GM12873 (cell line): ENCODE results near the gene EVL.
A peak's percentile ranks its signal among the peaks of the same experiment; 100 is the strongest.

Experiments used
- TF ChIP-seq, protein P1 (sequence below): IDR thresholded peaks from 2 replicates; pipeline ENCODE4 v1.5.1; 2012; ENCODE audit warnings: low read depth, mild to moderate bottlenecking, moderate library complexity, low read length, control low read depth; ENCODE audit not compliant: insufficient read depth; ENCODE audit errors: missing control alignments

Gene EVL

DNA sequence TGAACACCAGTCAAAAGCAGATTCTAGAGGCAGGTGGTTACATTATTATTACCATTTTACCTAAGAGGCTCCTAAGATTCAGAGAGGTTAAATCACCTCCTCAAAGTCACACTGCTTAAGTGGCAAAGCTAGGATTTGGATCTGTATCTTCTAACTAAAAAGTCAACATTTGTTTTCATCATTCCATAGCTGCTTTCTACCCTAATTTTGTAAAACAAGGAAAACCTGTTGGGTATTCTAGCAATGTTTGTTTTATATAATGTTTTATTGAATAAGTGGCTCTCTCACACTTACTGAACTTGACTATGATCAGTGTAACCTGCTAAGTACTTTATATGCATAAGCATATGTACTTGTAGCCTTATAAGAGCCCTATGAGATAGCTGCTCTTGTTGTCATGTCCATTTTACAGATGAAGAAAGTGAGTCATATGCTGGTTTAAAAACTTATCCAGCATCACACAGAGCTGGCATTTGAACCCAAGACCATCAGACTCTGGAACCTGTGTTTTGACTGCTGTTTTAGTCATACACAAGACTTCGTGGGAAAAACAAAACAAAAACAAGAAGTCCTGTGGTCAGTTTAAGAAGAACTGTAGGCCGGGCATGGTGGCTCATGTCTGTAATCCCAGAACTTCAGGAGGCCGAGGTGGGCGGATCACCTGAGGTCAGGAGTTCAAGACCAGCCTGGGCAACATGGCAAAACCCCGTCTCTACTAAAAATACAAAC, 31.7 kb upstream of the EVL start:
- TF ChIP-seq, protein P1, sequence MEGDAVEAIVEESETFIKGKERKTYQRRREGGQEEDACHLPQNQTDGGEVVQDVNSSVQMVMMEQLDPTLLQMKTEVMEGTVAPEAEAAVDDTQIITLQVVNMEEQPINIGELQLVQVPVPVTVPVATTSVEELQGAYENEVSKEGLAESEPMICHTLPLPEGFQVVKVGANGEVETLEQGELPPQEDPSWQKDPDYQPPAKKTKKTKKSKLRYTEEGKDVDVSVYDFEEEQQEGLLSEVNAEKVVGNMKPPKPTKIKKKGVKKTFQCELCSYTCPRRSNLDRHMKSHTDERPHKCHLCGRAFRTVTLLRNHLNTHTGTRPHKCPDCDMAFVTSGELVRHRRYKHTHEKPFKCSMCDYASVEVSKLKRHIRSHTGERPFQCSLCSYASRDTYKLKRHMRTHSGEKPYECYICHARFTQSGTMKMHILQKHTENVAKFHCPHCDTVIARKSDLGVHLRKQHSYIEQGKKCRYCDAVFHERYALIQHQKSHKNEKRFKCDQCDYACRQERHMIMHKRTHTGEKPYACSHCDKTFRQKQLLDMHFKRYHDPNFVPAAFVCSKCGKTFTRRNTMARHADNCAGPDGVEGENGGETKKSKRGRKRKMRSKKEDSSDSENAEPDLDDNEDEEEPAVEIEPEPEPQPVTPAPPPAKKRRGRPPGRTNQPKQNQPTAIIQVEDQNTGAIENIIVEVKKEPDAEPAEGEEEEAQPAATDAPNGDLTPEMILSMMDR, result no peak

DNA sequence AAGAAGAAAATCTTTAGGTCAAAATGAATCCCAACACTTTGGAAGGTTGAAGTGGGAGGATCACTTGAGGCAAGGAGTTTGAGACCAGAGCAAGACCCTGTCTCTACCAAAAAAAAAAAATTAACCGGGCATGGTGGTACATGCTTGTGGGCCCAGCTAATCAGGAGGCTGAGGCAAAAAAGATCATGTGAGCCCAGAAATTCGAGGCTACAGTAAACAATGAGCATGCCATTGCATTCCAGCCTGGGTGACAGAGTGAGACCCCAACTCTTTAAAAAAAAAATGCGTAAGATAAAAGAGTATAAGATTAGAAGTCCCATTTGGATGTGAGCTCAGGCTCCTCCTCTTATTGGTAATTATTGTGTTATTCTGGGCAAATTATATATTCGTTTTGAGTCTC, 30.8 kb upstream of the EVL start:
- TF ChIP-seq, protein P1, result no peak

DNA sequence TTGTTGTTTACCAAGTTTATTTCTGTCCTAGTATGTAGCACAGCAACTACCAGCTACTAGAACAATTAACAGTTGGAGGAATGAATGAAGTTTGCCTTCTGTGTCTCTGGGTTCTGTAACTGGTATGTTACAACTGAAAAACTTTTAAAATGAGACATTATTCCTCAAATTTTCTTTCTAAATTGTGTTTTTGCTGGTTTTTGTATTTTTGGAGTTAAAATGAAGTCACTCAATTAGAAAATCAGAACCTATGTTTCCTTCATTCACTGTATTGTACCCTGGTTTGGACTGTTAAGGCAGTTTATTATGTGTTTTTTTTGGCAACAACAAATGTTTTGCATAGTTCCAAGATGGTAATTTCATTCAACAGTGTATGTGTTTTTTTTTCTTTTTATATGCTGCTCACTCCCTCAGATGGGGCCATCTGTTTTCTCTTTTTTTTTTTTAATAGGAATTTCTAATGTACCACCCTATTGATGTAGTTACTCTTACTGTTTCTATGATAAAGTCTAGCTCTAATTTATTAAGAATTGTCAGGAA, 30.2 kb upstream of the EVL start:
- TF ChIP-seq, protein P1, result no peak

DNA sequence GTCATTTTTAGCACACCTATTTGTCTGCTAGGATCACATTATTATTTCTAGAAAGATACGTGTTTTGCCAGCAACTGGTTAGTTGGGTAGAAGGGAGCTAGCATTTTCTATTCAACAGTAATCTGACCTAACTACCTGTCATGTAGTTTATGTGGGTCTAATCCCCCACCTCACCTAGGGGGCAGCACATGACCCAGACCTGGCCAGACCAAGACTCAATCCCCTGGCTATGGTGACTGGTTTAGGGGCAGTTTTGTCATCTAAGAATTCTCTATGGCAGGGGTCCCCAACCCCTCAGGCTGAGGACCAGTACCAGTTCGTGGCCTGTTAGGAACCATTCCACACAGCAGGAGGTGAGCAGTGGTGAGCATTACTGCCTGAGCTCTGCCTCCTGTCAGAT, 29.5 kb upstream of the EVL start:
- TF ChIP-seq, protein P1, result peak; percentile 11

DNA sequence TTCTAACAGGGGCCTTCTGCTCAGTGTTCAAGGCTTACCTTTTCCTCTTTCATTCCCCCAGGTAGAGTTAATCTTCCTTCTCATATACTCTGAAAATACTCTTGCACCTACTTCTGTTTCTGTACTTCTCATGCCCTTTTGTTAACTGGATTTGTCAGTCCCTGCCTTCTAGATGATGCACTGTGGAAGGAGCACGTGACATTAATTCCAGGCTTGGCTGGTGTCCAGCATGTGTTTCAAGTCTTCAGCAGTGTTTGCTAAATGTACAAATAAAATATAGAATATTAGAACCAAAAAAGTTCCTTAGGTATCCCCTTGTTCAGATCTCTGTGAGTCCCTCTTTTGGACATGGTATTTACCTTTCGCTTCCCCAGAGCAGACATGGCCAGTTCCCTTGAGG, 27.9 kb upstream of the EVL start:
- TF ChIP-seq, protein P1, result no peak

DNA sequence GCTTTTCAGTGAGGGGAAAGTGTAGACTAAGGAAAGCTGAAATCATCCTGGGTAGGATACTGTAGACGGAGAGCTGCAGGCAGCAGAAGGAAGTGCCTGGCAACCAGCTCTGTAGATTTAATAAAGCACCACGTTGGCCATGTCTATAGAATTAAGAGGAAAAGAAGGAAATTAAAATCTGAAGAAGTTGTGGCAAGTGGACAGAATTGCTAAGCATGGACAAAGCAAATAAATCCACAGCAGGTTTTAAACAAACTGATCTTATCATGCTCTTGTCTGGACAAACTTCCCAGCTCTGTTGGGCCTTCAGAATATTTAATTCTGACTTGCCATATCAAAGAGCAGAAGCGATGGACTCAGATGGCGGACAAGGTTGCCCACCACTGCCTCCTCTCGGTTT, 27.2 kb upstream of the EVL start:
- TF ChIP-seq, protein P1, result no peak

DNA sequence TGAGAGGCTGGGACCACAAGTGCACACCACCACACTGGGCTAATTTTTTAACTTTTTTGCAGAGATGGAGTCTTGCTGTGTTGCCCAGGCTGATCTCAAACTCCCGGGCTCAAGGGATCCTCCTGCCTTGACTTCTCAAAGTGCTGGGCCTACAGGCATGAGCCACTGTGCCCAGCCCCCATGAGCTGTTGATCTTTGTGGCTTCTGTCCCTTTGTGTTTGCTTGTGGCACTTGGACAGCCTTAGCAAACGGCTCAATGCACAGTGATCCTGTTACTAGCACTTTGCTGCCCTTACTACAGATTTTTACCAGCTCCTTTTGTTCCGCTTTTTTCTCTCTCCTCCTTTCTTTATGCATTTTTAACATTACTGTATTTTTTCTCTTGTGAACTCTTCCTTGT, 25.3 kb upstream of the EVL start:
- TF ChIP-seq, protein P1, result no peak
